A673 (cell line): ENCODE results near the gene KCNJ15.

Experiments used
- CTCF ChIP-seq: fragments of 300-800, 200-600 bp; sonication (generic); conservative IDR thresholded peaks from 2 replicates; pipeline ENCODE4 v1.5.1; 2017; ENCODE audit warnings: low read depth, mild to moderate bottlenecking, antibody characterized with exemption, low read length, moderate library complexity, mixed read lengths
- EZH2 ChIP-seq: fragments of 200-600 bp; sonication (generic); IDR thresholded peaks from 2 replicates; pipeline ENCODE4 v1.6.1; 2017; ENCODE audit warnings: borderline replicate concordance, low read depth, mild to moderate bottlenecking, mixed read lengths, antibody characterized with exemption, low read length; ENCODE audit not compliant: poor library complexity, severe bottlenecking

DNA sequence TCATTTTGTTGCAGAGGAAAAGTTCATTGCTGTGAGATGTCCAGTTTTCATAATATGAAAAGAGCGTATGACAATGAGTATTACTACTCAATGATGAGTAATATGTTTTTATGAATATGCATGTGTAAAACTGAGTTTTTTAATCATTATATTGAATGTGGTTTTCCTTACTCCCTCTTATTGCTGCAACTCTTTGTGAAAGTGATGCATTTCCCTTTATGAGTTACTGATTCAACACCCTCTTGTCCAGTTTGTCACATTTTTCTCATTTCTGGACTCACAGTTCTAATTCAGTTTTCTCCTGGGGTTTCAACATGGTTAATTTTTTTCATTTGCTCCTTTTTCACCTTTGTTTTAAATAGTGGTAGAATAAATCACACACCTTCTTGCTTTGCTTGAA is 35.2 kb upstream of the KCNJ15 start:
- TF ChIP-seq CTCF (no peak), EZH2 (no peak)
